Cardiac septum (tissue), 1 donor: Measurements from ENCODE around the gene CEP72. TPM values are rescaled to one million over a fixed set of nuclear protein-coding genes. Genes with fewer than 3 reads are reported as not detected.
A peak's percentile ranks its signal among the peaks of the same experiment; 100 is the strongest.

Experiments used
- DNase-seq: peaks from one replicate; pipeline ENCODE4 v3.0.0-alpha.2; 2020; ENCODE audit warnings: low spot score
- intact Hi-C: fragments of 100-400 bp; cut with DNase I; formaldehyde crosslinking; loops from one replicate; pipeline ENCODE4 v1.14.0; 2022
- total RNA-seq: library from RNA; stranded (reverse); fragmentation: NEBNext Ultra II Directional; extraction: Animal tissue kit (Norgen Biotek cat#: 25700); gene quantifications from one replicate; pipeline ENCODE4 v1.2.1, GENCODE V29; 2021
- donor health status: DM: no; HTN: no; CAD: no.

The CEP72 gene
- total RNA-seq, 1 donor from 2014 or later, result 0.86 TPM

- intact Hi-C loops, result no loop called here
- DNase-seq, result no peak
Measured at GRCh38 chr5:664994-665360, 52.8 kb downstream of the CEP72 start.

GRCh38 chr5:665541-665955 lies 53.4 kb downstream of the CEP72 start:
- no peak for DNase-seq
- intact Hi-C loops, result no loop called here

DNA sequence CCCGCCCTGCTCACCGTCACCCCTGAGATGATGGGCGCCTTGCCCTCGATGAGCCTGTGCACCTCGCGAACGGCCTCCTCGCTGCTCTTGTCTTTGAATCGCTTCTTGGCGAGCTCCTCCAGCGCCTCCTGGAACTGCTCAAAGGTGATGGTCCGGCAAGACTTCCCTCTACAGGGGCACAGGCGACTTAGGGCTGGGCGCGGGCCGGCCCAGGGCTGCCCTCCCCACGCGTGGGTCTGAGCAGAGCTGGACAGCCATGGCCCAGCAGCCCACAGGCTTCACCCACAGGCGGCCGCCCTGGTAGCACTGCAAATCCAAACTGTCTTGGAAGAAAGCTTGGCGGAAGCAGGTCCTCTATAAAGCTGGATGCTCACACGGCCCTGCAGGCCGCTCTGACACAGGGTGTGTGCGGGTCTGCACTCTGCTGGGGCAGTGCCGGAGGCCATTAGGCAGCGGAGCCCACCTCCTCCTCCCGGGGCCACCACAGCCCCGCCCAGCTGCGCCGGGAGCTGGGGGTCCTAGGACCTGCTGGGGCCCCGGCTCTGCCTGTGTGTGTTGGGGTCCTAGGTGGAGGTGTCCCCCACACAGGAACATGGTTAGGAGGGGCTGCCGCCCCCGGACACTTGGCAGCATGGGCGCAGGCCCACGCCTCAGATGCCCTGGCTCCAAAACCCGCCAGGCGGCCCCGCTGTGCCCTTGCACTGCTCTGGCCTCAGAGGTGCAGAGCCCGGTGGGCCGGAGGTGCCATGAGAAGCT lies 54.0 kb downstream of the CEP72 start:
- intact Hi-C loops, result no loop called here
- DNase-seq, result peak; percentile 69

DNA sequence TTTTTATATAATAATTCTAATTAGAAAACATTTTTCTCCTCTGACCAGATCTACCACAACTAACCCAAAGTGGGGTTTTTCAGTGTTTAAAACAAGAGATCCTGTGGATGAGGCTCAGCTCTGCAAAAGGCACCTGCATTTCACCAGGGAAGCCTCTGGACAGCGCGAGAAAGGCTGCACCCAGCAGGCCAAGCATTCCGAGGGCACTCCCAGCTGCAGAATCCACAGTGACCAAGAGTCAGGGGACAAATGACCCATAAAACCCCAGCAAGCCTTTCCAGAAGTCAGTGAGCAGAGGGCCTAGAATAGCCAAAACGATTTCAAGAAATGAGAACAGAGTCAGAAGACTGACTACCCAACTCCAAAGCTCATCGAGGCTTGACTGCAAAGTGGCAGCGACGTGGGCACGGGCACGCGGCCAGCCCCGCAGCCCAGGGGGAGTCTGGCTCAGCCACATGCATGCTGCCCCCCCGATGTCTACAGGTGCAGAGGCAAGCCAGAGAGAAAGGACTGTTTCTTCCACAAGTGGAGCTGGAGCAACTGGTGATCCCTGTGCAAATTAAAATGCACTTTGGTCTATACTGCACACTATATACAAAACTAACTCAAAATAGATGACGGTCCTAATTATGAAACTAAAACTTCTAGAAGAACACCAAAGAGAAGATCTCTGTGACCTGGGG lies 54.8 kb downstream of the CEP72 start:
- DNase-seq, result no peak
- intact Hi-C loops, result no loop called here

- intact Hi-C loops, result loop anchor here (2.0 kb wide), 1 partner anchor 234 kb away; no protein-coding TSS in a partner anchor
- DNase-seq, result no peak
Measured at GRCh38 chr5:668283-668995, 56.3 kb downstream of the CEP72 start.

- DNase-seq, result no peak
- intact Hi-C loops, result loop anchor here (2.0 kb wide), 1 partner anchor 234 kb away; no protein-coding TSS in a partner anchor
Measured at GRCh38 chr5:669111-669841, 57.1 kb downstream of the CEP72 start.

DNA sequence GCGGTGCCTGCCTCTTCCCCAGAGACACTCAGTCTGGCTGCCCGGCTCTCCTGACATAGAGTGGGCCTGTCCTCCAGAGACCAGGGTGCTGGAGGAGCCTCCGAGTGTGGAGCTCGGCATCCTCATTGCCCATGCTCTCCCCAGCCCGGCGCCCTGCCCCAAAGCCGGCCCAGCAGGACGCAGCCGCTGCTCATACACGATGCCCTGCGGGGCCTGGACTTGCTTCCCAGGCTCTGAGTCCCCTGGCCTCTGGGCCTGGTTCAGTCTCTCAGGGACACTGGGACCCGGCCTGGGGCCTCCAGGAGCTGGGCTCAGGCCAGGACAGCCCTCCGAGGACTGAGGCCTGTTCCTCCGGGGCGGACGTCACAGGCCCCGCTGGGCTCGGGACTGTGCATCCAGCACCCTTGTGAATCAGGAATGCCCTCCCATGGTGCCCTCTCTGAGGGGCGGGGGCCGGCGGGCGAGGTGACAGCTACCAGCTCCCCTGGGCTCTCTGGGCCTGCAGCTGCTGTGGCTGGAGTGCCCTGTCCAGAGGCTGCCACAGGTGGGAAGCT lies 57.8 kb downstream of the CEP72 start:
- intact Hi-C loops, result loop anchor here (2.0 kb wide), 1 partner anchor 233 kb away; no protein-coding TSS in a partner anchor
- no peak for DNase-seq

GRCh38 chr5:670396-671270 lies 58.5 kb downstream of the CEP72 start:
- no peak for DNase-seq
- intact Hi-C loops, result no loop called here

- intact Hi-C loops, result no loop called here
- DNase-seq, result peak; percentile 84
Measured at GRCh38 chr5:671459-672328, 59.6 kb downstream of the CEP72 start.

GRCh38 chr5:672329-673160 lies 60.4 kb downstream of the CEP72 start:
- DNase-seq, result peak; percentile 78
- intact Hi-C loops, result no loop called here

GRCh38 chr5:673161-673830 lies 61.2 kb downstream of the CEP72 start:
- no peak for DNase-seq
- intact Hi-C loops, result no loop called here

GRCh38 chr5:673831-674629 lies 61.9 kb downstream of the CEP72 start:
- peak; percentile 78 for DNase-seq
- intact Hi-C loops, result no loop called here

- no peak for DNase-seq
- intact Hi-C loops, result no loop called here
Measured at GRCh38 chr5:674630-675011, 62.5 kb downstream of the CEP72 start.

- peak; percentile 15 for DNase-seq
- intact Hi-C loops, result no loop called here
Measured at GRCh38 chr5:675111-675870, 63.2 kb downstream of the CEP72 start.
